Activated CD4-positive, alpha-beta T cell treated with anti-CD3 and anti-CD28 coated beads, Interleukin-2, amount 10 ng/mL, durations not matched to agents 24 days and 14 days (primary cell): ENCODE data around the gene EXOC7. TPM values are rescaled to one million over a fixed set of nuclear protein-coding genes. Genes with fewer than 3 reads are reported as not detected.

ENCODE experiments used
- DNase-seq: peaks from one replicate; pipeline ENCODE4 v3.0.0; 2022
- H3K27ac Mint-ChIP-seq: one replicate; pipeline ENCODE4 v1.8.0; 2022; ENCODE audit warnings: mild to moderate bottlenecking, mixed read lengths
- H3K27me3 Mint-ChIP-seq: one replicate; pipeline ENCODE4 v1.8.0; 2022; ENCODE audit warnings: mixed read lengths
- H3K36me3 Mint-ChIP-seq: one replicate; pipeline ENCODE4 v1.8.0; 2022; ENCODE audit warnings: low read depth, mild to moderate bottlenecking, mixed read lengths
- H3K4me1 Mint-ChIP-seq: one replicate; pipeline ENCODE4 v1.8.0; 2021; ENCODE audit warnings: mixed read lengths
- H3K4me3 Mint-ChIP-seq: one replicate; pipeline ENCODE4 v1.8.0; 2022; ENCODE audit warnings: mild to moderate bottlenecking, moderate library complexity, mixed read lengths
- H3K9me3 Mint-ChIP-seq: one replicate; pipeline ENCODE4 v1.8.0; 2021; ENCODE audit warnings: mixed read lengths
- intact Hi-C: fragments of 100-400 bp; cut with micrococcal nuclease; formaldehyde crosslinking; loops from one replicate; pipeline ENCODE4 v1.15.1; 2023
- total RNA-seq: library from RNA; stranded (reverse); gene quantifications from 2 replicates; pipeline ENCODE4 v1.2.3, GENCODE V29; 2022

Gene EXOC7
- total RNA-seq, 1 donor from 2014 or later: 104 TPM

GRCh38 chr17:76121932-76122430, 18.4 kb upstream of the EXOC7 start:
- Mint-ChIP-seq H3K27ac (peak overlapping the region; percentile 72), H3K27me3 (no peaks in the 10 kb centered on the region), H3K4me3 (peak overlapping the region; percentile 47), H3K36me3 (no peaks in the 10 kb centered on the region), H3K4me1 (peaks cover 24% of the 10 kb centered on the region), H3K9me3 (no peaks in the 10 kb centered on the region)
- intact Hi-C loops: loop anchor here (1.0 to 5.0 kb wide), 4 partner anchors 59 to 175 kb away; no protein-coding TSS in a partner anchor
- peak; percentile 69 for DNase-seq

GRCh38 chr17:76120658-76121008, 17.0 kb upstream of the EXOC7 start:
- Mint-ChIP-seq H3K27ac (peak overlapping the region; percentile 57), H3K36me3 (no peaks in the 10 kb centered on the region), H3K27me3 (no peaks in the 10 kb centered on the region), H3K9me3 (no peaks in the 10 kb centered on the region), H3K4me3 (no peak overlapping the region), H3K4me1 (peaks cover 11% of the 10 kb centered on the region)
- intact Hi-C loops: loop anchor here (1.0 to 5.0 kb wide), 4 partner anchors 60 to 177 kb away; no protein-coding TSS in a partner anchor
- no peak for DNase-seq

- Mint-ChIP-seq H3K4me1 (peaks cover 10% of the 10 kb centered on the region), H3K27ac (no peak overlapping the region), H3K4me3 (no peak overlapping the region), H3K9me3 (no peaks in the 10 kb centered on the region), H3K27me3 (no peaks in the 10 kb centered on the region), H3K36me3 (no peaks in the 10 kb centered on the region)
- no peak for DNase-seq
- intact Hi-C loops: loop anchor here (2.0 to 5.0 kb wide), 3 partner anchors 61 to 178 kb away; no protein-coding TSS in a partner anchor
Observed at GRCh38 chr17:76119409-76120371, 16.1 kb upstream of the EXOC7 start.

- H3K27me3 Mint-ChIP-seq: peaks cover 6% of the 10 kb centered on the region
- no peak overlapping the region for H3K27ac Mint-ChIP-seq
- no peaks in the 10 kb centered on the region for H3K4me1 Mint-ChIP-seq
- no peak overlapping the region for H3K4me3 Mint-ChIP-seq
- intact Hi-C loops: no loop called here
- H3K36me3 Mint-ChIP-seq: no peaks in the 10 kb centered on the region
- no peaks in the 10 kb centered on the region for H3K9me3 Mint-ChIP-seq
- no peak for DNase-seq
Observed at GRCh38 chr17:76115138-76115754, 11.7 kb upstream of the EXOC7 start.

GRCh38 chr17:76111956-76112355, 8.4 kb upstream of the EXOC7 start:
- no peak overlapping the region for H3K27ac Mint-ChIP-seq
- DNase-seq: no peak
- H3K27me3 Mint-ChIP-seq: peaks cover 6% of the 10 kb centered on the region
- no peaks in the 10 kb centered on the region for H3K4me1 Mint-ChIP-seq
- no peak overlapping the region for H3K4me3 Mint-ChIP-seq
- H3K36me3 Mint-ChIP-seq: no peaks in the 10 kb centered on the region
- no peaks in the 10 kb centered on the region for H3K9me3 Mint-ChIP-seq
- intact Hi-C loops: no loop called here

- H3K27me3 Mint-ChIP-seq: peaks cover 4% of the 10 kb centered on the region
- intact Hi-C loops: loop anchor here (10.0 kb wide), 1 partner anchor 203 kb away; the partner anchor contains the start of gene MRPL38
- H3K4me3 Mint-ChIP-seq: no peak overlapping the region
- no peak for DNase-seq
- H3K4me1 Mint-ChIP-seq: peaks cover 8% of the 10 kb centered on the region
- H3K27ac Mint-ChIP-seq: no peak overlapping the region
- peaks cover 3% of the 10 kb centered on the region for H3K36me3 Mint-ChIP-seq
- H3K9me3 Mint-ChIP-seq: no peaks in the 10 kb centered on the region
Observed at GRCh38 chr17:76107509-76107908, 3.9 kb upstream of the EXOC7 start.

- Mint-ChIP-seq H3K4me3 (no peak overlapping the region), H3K4me1 (peaks cover 14% of the 10 kb centered on the region), H3K9me3 (no peaks in the 10 kb centered on the region), H3K27me3 (no peaks in the 10 kb centered on the region), H3K27ac (no peak overlapping the region), H3K36me3 (peaks cover 3% of the 10 kb centered on the region)
- DNase-seq: no peak
- intact Hi-C loops: loop anchor here (10.0 kb wide), 1 partner anchor 202 kb away; the partner anchor contains the start of gene MRPL38
Observed at GRCh38 chr17:76106703-76107102, 3.1 kb upstream of the EXOC7 start.

GRCh38 chr17:76104896-76105231, 1.3 kb upstream of the EXOC7 start:
- Mint-ChIP-seq H3K36me3 (peaks cover 13% of the 10 kb centered on the region), H3K27ac (peak overlapping the region; percentile 70), H3K27me3 (no peaks in the 10 kb centered on the region), H3K4me1 (peaks cover 20% of the 10 kb centered on the region), H3K4me3 (peak overlapping the region; percentile 99), H3K9me3 (no peaks in the 10 kb centered on the region)
- intact Hi-C loops: loop anchor here (10.0 kb wide), 1 partner anchor 200 kb away; the partner anchor contains the start of gene MRPL38
- no peak for DNase-seq

- Mint-ChIP-seq H3K27me3 (no peaks in the 10 kb centered on the region), H3K4me3 (peak overlapping the region; percentile 99), H3K9me3 (no peaks in the 10 kb centered on the region), H3K36me3 (peaks cover 19% of the 10 kb centered on the region), H3K4me1 (peaks cover 20% of the 10 kb centered on the region), H3K27ac (peak overlapping the region; percentile 97)
- DNase-seq: no peak
- intact Hi-C loops: loop anchor here (10.0 kb wide), 1 partner anchor 200 kb away; the partner anchor contains the start of gene MRPL38
Observed at GRCh38 chr17:76104140-76104895, 731 bp upstream of the EXOC7 start.

- H3K4me1 Mint-ChIP-seq: peaks cover 20% of the 10 kb centered on the region
- H3K9me3 Mint-ChIP-seq: no peaks in the 10 kb centered on the region
- no peaks in the 10 kb centered on the region for H3K27me3 Mint-ChIP-seq
- H3K36me3 Mint-ChIP-seq: peaks cover 25% of the 10 kb centered on the region
- H3K27ac Mint-ChIP-seq: peak overlapping the region; percentile 97
- DNase-seq: no peak
- peak overlapping the region; percentile 99 for H3K4me3 Mint-ChIP-seq
- intact Hi-C loops: loop anchor here (1.0 to 10.0 kb wide), 3 partner anchors 32 to 198 kb away; partner anchors contain the start of gene MRPL38
Observed at GRCh38 chr17:76102944-76103273, 678 bp downstream of the EXOC7 start.

GRCh38 chr17:76097716-76098295, 5.8 kb downstream of the EXOC7 start:
- H3K27me3 Mint-ChIP-seq: no peaks in the 10 kb centered on the region
- H3K4me3 Mint-ChIP-seq: no peak overlapping the region
- H3K36me3 Mint-ChIP-seq: peaks cover 44% of the 10 kb centered on the region
- no peak overlapping the region for H3K27ac Mint-ChIP-seq
- intact Hi-C loops: no loop called here
- peaks cover 14% of the 10 kb centered on the region for H3K4me1 Mint-ChIP-seq
- no peak for DNase-seq
- H3K9me3 Mint-ChIP-seq: no peaks in the 10 kb centered on the region

GRCh38 chr17:76095943-76096342, 7.6 kb downstream of the EXOC7 start:
- no peak for DNase-seq
- H3K27ac Mint-ChIP-seq: no peak overlapping the region
- no peak overlapping the region for H3K4me3 Mint-ChIP-seq
- peaks cover 5% of the 10 kb centered on the region for H3K4me1 Mint-ChIP-seq
- no peaks in the 10 kb centered on the region for H3K27me3 Mint-ChIP-seq
- no peaks in the 10 kb centered on the region for H3K9me3 Mint-ChIP-seq
- H3K36me3 Mint-ChIP-seq: peaks cover 47% of the 10 kb centered on the region
- intact Hi-C loops: no loop called here

- Mint-ChIP-seq H3K36me3 (peaks cover 45% of the 10 kb centered on the region), H3K4me3 (no peak overlapping the region), H3K9me3 (no peaks in the 10 kb centered on the region), H3K4me1 (peaks cover 3% of the 10 kb centered on the region), H3K27me3 (no peaks in the 10 kb centered on the region), H3K27ac (no peak overlapping the region)
- intact Hi-C loops: no loop called here
- no peak for DNase-seq
Observed at GRCh38 chr17:76094046-76094445, 9.5 kb downstream of the EXOC7 start.
